CMK (cell line): Measurements from ENCODE around the gene SPATA2.
"Not testable (repeated sequence)": the region's sequence is repeated elsewhere in the genome, so short reads cannot be mapped to it uniquely, and the experiment has no call there.

Experiments
- DNase-seq: peaks from one replicate; pipeline ENCODE4 v3.0.0-alpha.2; 2010; ENCODE audit warnings: low read depth

The SPATA2 gene

DNA sequence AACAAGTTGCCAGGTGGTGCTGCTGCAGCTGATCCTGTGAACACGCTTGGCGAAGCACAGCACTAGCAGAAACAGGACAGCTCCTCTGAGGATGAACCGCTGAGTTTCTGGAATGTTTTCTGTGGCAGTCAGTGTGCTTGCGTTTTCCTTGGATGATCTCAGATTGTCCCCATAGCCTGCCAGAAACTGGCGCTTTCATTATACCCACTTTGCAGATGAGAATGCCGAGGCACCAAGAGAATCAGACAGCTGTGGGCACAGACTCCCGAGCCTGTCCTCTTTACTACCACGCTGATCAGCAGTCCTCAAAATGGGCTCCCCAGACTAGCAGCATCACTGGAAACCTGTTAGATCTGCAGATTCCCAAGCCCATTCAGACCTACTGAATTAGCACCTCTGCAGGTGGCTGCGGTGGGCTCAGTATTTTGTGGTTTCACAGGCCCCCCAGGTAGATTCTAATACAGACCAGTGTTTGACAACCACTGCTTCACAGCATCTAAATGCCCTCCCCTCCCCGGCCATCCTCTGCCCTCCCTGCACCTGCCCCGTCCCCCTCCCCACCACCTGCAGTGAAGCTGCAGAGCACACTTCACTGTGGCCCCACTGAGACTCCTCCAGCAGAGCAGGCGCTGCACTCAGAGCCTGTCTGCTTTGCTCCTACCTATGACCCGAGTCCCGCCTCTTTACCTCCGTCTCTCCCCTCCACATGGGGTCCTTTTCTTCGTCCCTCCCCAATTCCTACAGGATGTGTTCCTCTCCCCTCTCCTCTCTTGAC lies 29.6 kb downstream of the SPATA2 start:
- DNase-seq = no peak

DNA sequence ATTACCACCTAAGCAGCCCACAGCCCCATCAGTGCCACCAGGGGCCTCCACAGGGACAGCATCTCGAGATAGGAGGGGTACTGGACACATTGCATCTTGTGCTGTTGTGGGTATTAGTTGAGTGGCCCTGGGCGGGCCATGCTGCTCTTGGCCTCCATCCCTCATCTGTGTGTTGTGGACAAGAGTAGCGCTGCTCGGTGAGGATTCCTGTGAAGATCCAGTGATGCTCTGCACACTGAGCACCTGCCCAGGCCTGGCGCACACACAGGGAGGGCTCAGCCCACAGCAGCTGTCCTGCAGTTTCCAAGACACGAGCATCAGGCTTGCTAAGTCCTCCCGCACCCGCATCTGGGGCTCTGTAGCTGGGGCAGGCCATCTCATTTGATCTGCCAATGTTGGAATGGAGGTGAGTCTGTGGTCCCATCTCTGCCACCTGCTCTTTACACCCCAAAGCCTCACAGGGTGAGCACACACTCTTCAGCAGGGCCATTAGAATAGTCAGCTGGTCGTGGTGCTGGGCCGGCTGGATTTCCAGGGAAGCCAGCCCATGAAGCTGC lies 32.0 kb downstream of the SPATA2 start:
- DNase-seq = no peak

DNA sequence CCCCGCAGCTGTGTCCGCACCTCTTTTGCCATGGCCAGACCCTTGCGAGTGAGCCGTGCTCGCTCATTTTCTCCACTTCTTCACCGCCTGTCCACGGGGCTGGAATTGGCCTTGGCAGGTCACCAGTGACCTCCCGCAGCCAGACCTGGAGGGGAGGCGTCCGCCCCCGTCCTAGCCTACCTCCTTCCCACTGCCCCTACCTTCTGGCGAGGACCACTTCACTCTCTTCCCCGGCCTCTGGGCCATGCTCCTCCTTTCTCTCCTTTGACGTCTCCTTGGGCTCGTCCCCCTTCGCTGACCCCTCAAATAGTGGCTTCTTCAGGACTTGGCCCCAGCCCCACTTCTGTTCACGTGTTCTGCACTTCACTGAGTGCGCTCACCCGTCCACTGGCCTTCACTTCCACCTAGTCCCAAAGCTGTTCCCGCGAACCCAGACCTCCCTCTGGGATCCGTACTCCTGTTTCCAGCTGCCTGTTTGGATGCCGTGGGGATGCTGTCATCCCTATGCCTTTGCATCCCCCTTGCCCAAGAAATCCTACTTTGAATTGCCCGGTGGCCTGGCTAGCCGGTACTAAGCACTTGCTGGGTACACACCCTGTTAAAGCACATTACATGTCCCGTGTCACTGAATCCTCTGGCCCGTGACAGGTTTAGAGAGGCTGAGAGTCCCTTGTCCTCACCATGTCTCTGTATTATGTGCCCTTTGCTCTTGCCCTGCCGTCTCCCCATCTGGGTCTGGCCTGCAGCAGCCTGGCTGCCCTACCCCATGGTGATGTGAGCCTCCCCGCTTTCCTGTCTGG lies 33.0 kb downstream of the SPATA2 start:
- DNase-seq = no peak

DNA sequence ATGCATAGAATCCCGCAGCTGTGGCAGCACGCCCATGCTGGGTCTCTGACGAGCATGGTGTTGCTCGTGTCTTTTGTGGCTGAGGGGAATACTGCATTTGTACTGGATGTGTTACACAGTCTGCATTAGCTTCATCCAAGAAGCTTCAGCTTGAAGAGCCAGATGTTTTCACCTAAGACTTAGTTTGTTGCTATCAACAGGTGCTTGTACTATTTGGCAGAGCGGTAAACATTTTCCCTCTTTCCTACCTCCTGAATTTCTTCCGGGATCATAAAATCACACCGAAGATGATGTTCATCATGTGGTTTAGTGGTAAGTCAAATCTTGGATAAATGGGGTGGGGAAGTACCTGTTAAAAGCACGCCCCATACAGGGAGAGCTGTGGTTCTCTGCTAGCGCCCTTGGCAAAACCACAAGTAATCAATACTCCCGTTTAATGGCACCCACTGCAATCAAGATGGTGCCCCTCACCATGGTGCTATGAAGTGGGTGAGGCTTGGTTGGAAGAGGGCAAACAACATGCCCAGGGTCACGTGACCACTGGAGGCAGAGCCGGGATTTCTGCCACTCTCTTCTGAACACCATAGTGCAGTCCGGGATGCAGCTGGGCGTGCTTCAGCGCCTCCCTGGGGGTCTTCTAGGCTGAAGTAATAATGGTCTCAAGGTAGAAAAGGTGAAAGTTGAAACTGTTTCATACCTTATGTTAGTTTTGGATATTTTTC lies 34.4 kb downstream of the SPATA2 start:
- no peak for DNase-seq

DNA sequence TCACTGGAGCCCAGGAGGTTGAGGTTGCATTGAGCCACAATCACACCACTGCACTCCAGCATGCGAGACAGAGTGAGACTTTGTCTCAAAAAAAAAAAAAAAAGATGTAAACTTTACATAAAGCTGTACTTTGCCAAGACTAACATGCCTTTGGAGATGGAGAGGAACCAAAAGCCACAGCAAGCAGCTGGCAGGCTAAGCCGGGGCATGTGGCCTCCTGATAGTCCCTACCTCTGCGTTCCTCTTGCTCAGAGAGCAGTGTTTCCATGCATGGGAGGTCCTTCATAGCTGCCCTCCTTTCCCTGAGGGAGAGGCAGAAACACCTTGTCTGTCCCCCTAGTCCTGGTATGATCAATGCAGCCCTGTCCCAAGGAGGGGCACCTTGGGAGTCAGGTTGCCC lies 35.2 kb downstream of the SPATA2 start:
- DNase-seq = no peak

DNA sequence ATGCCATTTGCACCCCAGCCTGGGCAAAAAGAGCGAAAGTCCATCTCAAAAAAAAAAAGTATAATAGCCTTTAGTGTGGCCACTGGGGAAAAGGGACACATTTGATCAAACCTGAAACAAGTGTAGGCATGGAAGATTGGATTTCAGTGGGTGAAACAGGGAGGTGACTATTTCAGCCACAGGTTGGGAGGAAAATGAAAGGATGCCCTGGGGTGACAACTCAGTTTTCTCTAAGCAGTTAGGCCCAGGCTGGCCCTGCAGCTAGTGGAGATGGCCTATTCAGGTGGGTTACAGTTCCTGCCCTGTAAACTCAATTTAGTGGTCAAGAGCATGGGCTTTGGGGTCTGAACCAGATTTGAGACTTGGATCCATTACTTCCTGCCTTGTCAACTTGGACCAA lies 36.4 kb downstream of the SPATA2 start:
- no peak for DNase-seq

DNA sequence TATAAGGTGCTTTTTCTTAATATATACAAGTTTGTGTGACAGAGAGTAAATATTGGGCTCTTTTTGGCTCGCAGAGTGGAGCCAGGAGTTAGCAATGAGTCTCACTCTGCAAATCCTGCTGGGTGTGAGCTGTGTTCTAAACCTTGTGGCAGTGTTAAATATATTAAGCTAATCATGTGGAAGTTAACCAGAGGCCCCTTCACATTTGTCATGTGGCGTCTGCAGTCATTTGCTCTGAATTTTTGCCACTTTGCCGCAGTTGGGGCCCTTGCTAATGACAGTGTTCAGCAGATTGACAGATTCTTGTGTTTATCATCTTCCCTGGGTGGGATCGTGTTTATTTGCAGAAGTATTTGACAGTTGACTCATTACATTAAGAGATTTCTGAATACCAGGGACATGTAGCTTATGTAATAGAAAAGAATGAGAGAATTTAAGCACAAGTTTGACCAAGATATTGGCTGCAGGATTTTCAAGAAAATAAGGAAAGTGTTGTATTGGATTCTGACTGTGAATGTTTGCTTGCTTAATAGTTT lies 37.9 kb downstream of the SPATA2 start:
- DNase-seq = no peak

DNA sequence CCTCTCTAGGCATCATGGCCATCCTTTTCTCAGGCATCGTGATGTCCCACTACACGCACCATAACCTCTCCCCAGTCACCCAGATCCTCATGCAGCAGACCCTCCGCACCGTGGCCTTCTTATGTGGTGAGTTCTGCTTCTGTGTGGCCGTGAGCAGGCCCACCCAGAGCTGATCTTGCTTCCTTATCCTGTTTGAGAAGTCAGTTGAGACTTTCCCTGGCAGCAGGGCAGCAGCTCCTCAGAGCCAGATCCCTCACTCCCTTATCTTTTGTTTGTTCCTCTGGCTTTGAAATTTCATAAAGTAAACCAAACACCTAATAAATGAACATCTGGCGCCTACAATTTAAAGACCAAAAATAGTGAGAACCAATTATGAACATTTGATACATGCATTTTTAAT lies 40.6 kb downstream of the SPATA2 start:
- DNase-seq = no peak

DNA sequence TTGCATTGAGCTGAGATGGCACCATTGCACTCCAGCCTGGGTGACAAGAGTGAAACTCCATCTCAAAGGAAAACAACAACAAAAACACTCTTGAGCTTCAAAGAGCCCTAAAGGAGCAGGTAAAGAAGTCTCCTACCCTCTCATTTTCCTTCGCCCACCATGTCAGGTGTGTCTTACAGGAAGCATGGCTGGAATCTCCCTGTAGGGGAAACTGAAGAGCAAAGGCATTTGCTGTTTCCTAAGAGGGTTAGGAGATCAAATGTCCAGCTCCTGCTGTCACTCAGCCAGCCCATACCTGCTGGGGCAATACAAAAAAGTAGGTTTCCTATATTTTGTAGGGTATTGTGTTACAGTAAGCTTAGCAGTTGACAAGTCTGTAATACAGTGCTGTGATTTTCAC lies 43.3 kb downstream of the SPATA2 start:
- DNase-seq = no peak

DNA sequence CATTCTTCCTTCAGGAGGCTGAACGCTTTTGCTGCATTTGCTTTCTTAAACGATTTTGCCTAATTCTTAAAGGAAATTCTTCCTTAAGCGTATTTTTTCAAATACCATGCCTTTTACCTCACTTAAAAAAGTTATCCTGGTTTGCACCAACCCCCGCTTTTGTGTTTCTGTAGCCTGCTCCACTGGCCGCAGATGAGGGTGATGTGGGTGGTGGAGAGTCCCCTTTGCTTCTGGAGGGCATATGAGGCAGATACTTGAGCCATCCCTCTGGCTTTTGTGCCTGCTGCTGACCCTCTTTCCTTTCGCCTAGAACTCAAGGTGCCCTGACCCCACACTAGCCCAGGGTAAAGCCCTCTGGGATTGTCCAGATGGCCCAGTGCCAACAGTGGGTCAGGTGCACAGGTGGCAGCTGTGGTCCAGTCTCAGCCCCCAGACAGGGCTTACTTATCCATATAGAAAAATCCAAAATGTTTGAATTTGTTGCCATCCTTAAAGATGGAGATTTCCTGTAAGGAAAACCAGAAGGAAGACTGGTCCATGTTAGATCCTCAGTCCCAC lies 43.9 kb downstream of the SPATA2 start:
- no peak for DNase-seq

DNA sequence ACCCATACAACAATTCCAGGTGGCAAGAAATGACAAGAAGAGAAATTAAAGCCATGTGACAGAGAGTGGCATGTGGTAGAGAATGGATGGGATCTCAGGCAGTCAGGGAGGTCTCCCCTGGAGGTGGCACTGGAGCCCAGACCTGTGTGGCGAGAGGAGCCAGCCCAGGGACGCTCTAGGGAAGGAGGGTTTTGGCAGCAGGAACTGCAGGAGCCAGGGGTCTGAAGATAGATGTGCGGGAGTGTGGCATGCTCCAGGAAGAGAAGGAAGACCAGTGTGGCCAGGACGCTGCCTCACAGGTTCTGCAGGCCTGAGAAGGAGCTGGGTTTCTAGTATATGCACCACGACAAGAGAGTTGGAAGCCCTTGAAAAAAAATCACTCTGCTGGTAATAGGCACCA lies 45.1 kb downstream of the SPATA2 start:
- no peak for DNase-seq

DNA sequence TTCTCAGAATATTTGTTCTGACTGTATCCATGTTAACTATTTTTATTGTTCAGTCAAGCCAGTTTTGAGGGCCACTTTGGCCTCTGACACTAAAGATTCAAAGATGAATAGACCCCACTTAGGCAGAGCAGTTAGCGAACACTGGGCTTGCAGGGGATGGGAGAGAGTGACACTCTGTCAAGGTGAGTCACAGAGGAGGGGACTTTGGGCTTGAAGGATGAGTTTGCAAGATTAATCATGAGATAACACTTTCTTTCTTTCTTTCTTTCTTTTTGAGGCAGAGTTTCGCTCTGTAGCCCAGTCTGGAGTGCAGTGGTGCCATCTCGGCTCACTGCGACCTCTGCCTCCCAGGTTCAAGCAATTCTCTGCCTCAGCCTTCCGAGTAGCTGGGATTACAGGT lies 46.4 kb downstream of the SPATA2 start:
- DNase-seq = no peak

DNA sequence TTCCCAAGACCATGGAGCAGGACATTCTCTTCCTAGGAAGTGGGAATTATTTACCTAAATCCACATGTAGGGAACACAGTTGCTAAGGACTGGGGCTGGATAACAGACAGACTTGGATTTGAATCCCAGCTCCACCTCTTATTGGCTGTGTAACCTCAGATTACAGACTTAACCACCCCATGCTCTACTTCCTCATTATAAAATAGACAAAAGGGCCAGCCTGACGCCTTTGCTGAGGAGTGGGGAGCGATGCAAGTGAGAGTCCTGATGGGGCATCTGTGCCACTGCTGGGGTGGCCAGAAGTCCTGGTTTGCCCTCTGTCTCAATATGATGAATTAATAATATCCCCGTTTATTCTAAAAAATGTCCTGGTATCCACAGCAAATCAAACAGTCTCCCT lies 46.8 kb downstream of the SPATA2 start:
- DNase-seq = no peak

DNA sequence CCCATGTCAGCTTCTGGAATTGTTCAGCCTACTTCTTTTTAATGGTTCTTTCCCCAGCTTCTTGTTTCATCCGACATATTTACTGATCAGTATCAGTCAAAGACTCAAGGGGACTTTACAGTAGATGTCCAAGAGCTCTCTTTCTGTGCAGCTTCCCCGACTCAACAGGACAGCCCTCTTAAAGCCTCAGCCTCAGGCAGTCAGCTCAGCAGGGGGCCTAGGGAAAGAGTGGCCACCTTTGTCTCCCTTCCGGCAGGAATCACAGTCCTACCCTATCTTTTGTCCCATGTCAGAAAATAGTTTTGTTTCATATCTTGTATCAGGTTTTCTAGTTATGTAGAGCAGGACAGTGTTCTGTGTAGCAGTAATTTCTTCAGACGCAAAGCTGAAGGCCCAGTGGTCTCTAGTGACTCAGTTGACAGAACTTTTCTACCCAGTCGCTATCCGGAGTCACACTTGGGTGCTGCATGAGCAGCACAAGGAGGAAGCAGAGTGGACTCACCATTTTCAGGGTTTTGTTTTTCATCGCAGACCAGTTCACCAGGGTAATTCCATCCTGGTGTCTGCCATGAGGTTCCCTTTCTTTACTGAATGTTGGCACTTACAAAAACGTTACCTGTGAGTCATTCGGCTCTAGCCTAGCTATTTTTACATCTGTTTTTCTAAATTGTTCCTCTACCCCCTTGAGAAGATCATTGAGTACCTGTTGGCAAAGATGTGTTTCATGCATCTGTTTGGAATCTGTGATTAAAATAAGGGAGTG lies 47.7 kb downstream of the SPATA2 start:
- no peak for DNase-seq

DNA sequence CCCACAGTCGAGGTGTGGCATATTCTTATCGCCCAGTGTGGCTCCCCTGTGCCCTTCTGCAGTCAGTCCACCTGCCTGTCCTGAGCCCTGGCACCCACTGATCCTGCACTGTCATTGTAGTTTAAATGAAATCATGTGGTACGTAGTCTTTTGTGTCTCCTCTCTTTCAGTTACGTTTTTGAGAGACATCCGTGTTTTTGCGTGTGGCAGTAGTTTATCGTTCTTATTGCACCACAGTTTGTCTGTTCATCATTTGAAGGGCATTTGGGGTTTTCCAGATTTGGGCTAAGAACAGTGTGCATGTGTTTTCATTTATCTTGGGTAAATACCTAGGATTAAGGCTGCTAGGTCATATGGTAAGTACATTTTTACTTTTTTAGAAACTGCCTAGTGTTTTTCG lies 49.3 kb downstream of the SPATA2 start:
- no peak for DNase-seq

DNA sequence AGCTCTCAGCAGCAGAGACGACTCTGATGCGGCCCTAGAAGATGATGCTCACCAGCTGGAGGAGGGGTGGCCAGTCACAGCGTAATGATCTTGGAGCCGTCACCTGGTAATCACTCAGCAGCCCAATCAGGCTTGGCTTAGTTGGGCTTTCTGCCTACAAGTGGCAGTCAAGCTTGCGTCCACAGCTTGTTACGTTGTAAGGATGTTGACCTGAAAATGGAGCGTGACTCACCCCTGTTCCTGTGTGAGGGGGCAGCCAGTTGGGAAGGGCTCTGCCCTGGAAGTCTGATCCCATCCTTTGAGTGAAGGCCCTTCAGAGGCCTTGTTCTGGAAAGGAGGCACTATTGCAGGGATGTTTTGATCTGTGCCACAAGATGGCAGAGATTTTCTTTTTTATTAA lies 49.8 kb downstream of the SPATA2 start:
- DNase-seq = no peak

DNA sequence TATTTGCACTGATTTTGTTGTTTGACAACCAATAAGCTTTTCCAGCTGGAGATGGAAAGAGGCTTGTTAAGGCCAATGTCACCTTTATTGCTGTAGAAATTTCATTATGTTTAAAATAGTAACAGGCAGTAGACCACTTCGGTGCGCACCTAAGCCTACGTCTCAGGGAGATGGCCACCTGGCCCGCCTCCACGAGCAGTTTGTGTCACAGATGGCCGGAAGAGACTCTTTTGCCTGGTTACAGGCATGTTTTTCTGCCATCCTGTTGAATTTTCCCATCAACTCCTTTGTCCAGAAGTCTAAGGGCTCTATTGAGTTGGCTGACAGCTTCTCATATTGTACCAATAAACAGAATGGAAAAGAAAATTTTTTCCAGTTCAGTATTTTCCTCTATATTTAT lies 51.7 kb downstream of the SPATA2 start:
- no peak for DNase-seq

DNA sequence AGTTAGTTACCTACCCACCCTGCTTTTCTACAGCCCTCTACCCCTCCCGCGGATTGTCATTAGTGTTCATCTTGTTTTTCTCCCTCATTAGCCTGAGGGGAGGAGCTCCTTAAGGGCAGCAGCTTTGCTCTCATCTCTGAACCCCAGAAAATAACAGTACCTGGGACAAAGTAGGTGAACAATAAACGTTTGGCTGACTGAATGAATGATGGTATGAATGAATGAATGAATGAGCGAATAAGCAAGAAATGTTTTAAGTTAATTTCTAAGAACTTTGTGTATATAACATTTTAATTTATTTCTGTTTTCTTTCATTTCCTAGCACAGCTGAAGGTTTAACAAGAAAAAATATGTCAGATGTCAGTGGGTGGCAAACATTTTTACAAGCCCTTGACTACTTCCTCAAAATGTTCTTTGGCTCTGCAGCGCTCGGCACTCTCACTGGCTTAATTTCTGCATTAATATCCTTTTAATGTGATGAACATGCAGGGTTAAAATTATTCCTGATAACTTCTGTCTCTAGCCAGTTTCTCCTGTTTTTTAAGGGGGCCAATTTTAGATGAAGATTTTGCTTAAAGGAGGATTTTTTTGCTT lies 52.6 kb downstream of the SPATA2 start:
- DNase-seq = no peak

DNA sequence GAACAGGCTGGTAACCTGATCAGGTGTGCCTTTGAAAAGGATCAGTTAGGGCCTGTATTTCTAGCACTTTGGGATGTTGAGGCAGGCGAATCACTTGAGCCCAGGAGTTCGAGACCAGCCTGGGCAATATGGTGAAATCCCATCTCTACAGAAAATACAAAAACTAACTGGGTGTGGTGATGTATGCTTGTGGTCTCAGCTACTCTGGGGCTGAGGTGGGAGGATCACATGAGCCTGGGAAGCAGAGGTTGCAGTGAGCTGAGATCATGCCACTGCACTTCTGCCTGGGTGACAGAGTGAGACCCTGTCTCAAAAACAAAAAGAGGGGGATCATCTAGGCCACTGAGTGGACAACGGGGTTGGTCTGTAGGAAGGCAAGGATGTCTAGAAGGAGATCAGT lies 54.1 kb downstream of the SPATA2 start:
- not testable (repeated sequence) for DNase-seq

DNA sequence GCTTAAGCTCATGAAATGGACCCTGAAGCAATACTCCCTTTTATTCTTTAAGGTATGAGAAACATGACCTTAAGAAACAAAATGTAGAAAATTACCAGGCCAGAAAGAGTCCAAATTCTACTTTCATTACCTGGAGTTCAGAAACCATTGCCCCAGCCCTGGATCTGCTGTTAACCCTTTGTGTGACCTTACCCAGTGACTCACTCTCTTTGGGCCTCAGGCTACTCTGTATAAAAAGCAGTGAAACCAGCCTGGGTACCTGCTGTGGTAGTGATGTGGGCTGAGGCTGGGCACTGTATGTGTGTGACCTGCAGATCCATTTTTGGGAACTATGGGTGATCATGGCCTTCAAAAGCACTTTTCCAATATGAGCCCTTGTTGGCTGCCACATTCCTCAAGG lies 55.5 kb downstream of the SPATA2 start:
- no peak for DNase-seq

DNA sequence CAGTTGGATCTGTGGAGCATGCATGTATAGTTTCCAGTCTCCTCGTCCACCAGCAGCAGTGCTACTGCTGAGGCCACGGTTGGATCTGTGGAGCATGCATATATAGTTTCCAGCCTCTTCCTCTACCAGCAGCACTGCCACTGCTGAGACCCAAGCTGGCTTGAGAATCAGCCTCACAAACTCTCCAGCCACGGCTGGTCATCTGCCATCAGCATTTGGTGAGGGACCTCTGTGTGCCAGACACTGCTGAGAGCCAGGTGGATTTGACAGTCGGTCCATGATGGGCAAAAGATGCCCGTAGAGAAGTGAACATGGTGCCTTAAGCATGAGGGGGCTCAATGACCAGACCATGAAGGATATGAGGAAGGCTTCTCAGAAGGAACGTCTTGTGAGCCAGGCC lies 56.3 kb downstream of the SPATA2 start:
- no peak for DNase-seq
